ENCODE results near the gene PAMR1.

DNA sequence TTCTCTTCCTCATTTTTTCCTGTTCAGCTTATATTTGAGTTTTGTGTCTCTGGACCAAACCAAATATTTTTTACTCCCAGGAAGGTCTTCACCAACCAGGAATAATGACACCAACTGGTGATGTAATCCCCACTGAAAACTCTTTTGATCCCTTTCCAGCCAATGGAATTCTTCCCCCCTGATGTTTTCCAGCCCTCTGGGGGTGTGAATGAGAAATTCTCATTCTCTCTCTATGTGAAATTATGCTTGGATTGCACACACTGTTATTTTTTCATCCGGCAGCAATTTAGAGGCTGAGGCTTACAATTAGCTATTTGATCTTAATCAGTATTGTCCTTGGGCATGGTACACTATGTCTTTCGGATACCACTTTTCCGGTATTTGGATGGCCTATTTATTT lies 66.6 kb downstream of the PAMR1 start:
- TF ChIP-seq, protein P1, sequence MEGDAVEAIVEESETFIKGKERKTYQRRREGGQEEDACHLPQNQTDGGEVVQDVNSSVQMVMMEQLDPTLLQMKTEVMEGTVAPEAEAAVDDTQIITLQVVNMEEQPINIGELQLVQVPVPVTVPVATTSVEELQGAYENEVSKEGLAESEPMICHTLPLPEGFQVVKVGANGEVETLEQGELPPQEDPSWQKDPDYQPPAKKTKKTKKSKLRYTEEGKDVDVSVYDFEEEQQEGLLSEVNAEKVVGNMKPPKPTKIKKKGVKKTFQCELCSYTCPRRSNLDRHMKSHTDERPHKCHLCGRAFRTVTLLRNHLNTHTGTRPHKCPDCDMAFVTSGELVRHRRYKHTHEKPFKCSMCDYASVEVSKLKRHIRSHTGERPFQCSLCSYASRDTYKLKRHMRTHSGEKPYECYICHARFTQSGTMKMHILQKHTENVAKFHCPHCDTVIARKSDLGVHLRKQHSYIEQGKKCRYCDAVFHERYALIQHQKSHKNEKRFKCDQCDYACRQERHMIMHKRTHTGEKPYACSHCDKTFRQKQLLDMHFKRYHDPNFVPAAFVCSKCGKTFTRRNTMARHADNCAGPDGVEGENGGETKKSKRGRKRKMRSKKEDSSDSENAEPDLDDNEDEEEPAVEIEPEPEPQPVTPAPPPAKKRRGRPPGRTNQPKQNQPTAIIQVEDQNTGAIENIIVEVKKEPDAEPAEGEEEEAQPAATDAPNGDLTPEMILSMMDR (conservative IDR thresholded peaks at IDR 0.05) = no peak
- TF ChIP-seq EZH2 (IDR thresholded peaks at IDR 0.05; ENCODE audit: low read depth) = no peak
